H1 (cell line): Measurements from ENCODE around the gene PLEKHM1. TPM values are rescaled to one million over a fixed set of nuclear protein-coding genes. Genes with fewer than 3 reads are reported as not detected.
A peak's percentile ranks its signal among the peaks of the same experiment; 100 is the strongest.

Experiments
- BCL11A ChIP-seq, 2 experiments: IDR thresholded peaks; one replicate each; pipeline ENCODE4 v1.6.1; 2011; ENCODE audit warnings: low read depth in 2 of 2, low read length in 2 of 2, mild to moderate bottlenecking in 2 of 2
- BRCA1 ChIP-seq: IDR thresholded peaks from 2 replicates; pipeline ENCODE4 v1.6.1; 2012; ENCODE audit warnings: low read depth, low read length, improper control_type of control experiment
- CREB1 ChIP-seq: IDR thresholded peaks from 2 replicates; pipeline ENCODE4 v1.6.1; 2012; ENCODE audit warnings: inconsistent platforms
- CTBP2 ChIP-seq: IDR thresholded peaks from 2 replicates; pipeline ENCODE4 v1.7.0; 2011; ENCODE audit warnings: borderline replicate concordance, mild to moderate bottlenecking, moderate library complexity, mixed read lengths, low read length; ENCODE audit not compliant: insufficient read depth, insufficient read length
- EGR1 ChIP-seq: IDR thresholded peaks from 2 replicates; pipeline ENCODE4 v1.6.1; 2011; ENCODE audit warnings: low read depth, low read length, borderline replicate concordance
- FOSL1 ChIP-seq: IDR thresholded peaks from 2 replicates; pipeline ENCODE4 v1.6.1; 2011; ENCODE audit warnings: mild to moderate bottlenecking, low read depth, low read length, moderate library complexity; ENCODE audit not compliant: insufficient read depth
- GABPA ChIP-seq: IDR thresholded peaks from 2 replicates; pipeline ENCODE4 v1.6.1; 2011; ENCODE audit warnings: mild to moderate bottlenecking, low read length, moderate library complexity, borderline replicate concordance; ENCODE audit not compliant: insufficient read depth
- GTF2F1 ChIP-seq: IDR thresholded peaks from 2 replicates; pipeline ENCODE4 v1.6.1; 2012; ENCODE audit warnings: low read depth, low read length, improper control_type of control experiment, borderline replicate concordance
- HDAC2 ChIP-seq, 2 experiments: fragments of 300-600 bp in 1 of 2; sonication (generic) in 1 of 2; IDR thresholded peaks; 2 replicates each; pipeline ENCODE4 v1.6.1; 2011 to 2012; ENCODE audit warnings: low read depth in 2 of 2, low read length in 2 of 2, mild to moderate bottlenecking in 2 of 2, moderate library complexity in 2 of 2, borderline replicate concordance in 1 of 2, inconsistent platforms in 1 of 2
- HDAC6 ChIP-seq: IDR thresholded peaks from one replicate; pipeline ENCODE4 v1.7.1; 2012; ENCODE audit warnings: low read depth, mild to moderate bottlenecking, inconsistent platforms, low read length, moderate library complexity
- MAFK ChIP-seq: IDR thresholded peaks from 2 replicates; pipeline ENCODE4 v1.6.1; 2012; ENCODE audit warnings: low read depth, mild to moderate bottlenecking, improper control_type of control experiment, low read length
- NRF1 ChIP-seq: IDR thresholded peaks from 2 replicates; pipeline ENCODE4 v1.6.1; 2011; ENCODE audit warnings: mild to moderate bottlenecking, low read depth, low read length, improper control_type of control experiment
- POLR2AphosphoS5 ChIP-seq: IDR thresholded peaks from 2 replicates; pipeline ENCODE4 v1.6.1; 2011; ENCODE audit warnings: low read depth, low read length
- RAD21 ChIP-seq, 2 experiments: IDR thresholded peaks in 1 of 2; conservative IDR thresholded peaks in 1 of 2; 2 replicates each; pipeline ENCODE4 v1.6.1; 2011; ENCODE audit warnings: low read depth in 2 of 2, low read length in 2 of 2, improper control_type of control experiment in 1 of 2, inconsistent platforms in 1 of 2, mild to moderate bottlenecking in 1 of 2, moderate library complexity in 1 of 2
- RFX5 ChIP-seq: IDR thresholded peaks from 2 replicates; pipeline ENCODE4 v1.6.1; 2011; ENCODE audit warnings: low read depth, low read length, improper control_type of control experiment, borderline replicate concordance
- RNF2 ChIP-seq: fragments of 200-900, 300-1000 bp; sonication (generic); IDR thresholded peaks from 2 replicates; pipeline ENCODE4 v1.7.1; 2016; ENCODE audit warnings: borderline replicate concordance, low read depth, mild to moderate bottlenecking, antibody characterized with exemption, low read length; ENCODE audit not compliant: poor library complexity, severe bottlenecking; ENCODE audit errors: missing control alignments
- RXRA ChIP-seq: IDR thresholded peaks from 2 replicates; pipeline ENCODE4 v1.6.1; 2011; ENCODE audit warnings: low read depth, mild to moderate bottlenecking, low read length, moderate library complexity; ENCODE audit not compliant: insufficient read depth
- SAP30 ChIP-seq: fragments of 300-600 bp; sonication (generic); IDR thresholded peaks from 2 replicates; pipeline ENCODE4 v1.7.1; 2012; ENCODE audit warnings: low read length, moderate library complexity, mild to moderate bottlenecking, inconsistent platforms; ENCODE audit not compliant: insufficient read depth, insufficient replicate concordance
- SRF ChIP-seq: IDR thresholded peaks from 2 replicates; pipeline ENCODE4 v1.6.1; 2011; ENCODE audit warnings: mild to moderate bottlenecking, low read depth, low read length, moderate library complexity
- TAF1 ChIP-seq: IDR thresholded peaks from 2 replicates; pipeline ENCODE4 v1.6.1; 2011; ENCODE audit warnings: mild to moderate bottlenecking, low read depth, low read length
- TAF7 ChIP-seq: optimal IDR thresholded peaks from 2 replicates; pipeline ENCODE3; 2011; ENCODE audit warnings: low read depth, mild to moderate bottlenecking, inconsistent platforms, low read length, moderate library complexity, borderline replicate concordance
- TCF12 ChIP-seq: IDR thresholded peaks from 2 replicates; pipeline ENCODE4 v1.6.1; 2011; ENCODE audit warnings: low read depth, mild to moderate bottlenecking, low read length
- YY1 ChIP-seq: IDR thresholded peaks from 2 replicates; pipeline ENCODE4 v1.6.1; 2011; ENCODE audit warnings: low read depth, mild to moderate bottlenecking, low read length
- polyA plus RNA-seq, 7 experiments: library from polyadenylated mRNA; depleted of rRNA in 3 of 7; stranded (reverse) in 5 of 7; unstranded in 2 of 7; fragments of >200 nt in 5 of 7; fragments of 200-250 nt in 2 of 7; gene quantifications; 1 replicate in 5 of 7; 2 replicates in 1 of 7; 4 replicates in 1 of 7; pipeline versions ENCODE4 v1.2.1 to v1.2.3, GENCODE V29; 2011 to 2013; ENCODE audit warnings: missing spikeins in 2 of 7, mixed read lengths in 2 of 7
- total RNA-seq: library from RNA; stranded (reverse); fragmentation: NEBNext Ultra II Directional; extraction: Animal tissue kit (Norgen Biotek cat#: 25700); gene quantifications from 2 replicates; pipeline ENCODE4 v1.2.1, GENCODE V29; 2021
- TF ChIP-seq, protein P1 (sequence below): IDR thresholded peaks from 2 replicates; pipeline ENCODE4 v1.6.1; 2012; ENCODE audit warnings: inconsistent platforms

PLEKHM1 gene
- total and polyA plus RNA-seq, 2 of the 8 experiments (the other 6 are each of a cell fraction or from before 2014, with no cell fraction given): 7.6 to 17.9 TPM

DNA sequence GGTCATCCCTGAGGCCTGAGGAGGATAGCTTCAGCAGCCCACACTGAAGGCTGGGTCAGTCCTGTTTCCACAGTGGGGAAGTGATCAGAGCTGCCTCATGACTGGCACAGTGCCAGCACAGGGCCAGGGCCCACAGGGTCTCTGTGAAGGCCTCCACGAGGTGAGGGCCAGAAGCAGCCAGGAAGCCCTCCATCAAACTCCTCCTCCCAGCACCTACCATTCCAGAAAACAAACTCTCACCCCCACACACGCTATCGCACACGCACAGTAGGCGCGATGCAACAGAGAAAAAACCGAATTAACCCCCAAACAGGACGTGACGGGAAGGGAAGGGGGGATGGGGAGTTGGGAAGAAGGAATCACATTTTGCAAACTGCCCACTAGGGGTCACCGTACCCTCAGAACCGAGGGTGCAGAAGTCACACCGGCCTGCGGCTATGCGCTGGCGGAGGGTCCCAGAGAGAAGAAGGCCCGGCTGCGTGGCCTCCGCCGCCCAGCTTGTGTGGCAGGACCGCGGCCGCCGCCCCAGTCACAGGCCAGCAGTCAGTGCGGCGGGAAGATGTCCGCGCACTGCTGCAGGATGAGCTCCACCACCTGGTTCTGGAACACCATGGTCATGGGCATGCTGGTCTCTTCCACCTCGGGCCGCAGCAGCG lies 95.5 kb downstream of the PLEKHM1 start (continued):
- no peak for TF ChIP-seq EGR1
- peak; percentile 28; the same call in 1 of the 2 replicates for TF ChIP-seq BRCA1
- TF ChIP-seq SAP30: no peak
- no peak for TF ChIP-seq BCL11A (IDR thresholded peaks at IDR 0.05; ENCODE audit: low read depth in 2 of 2, low read length in 2 of 2)
- no peak for TF ChIP-seq RNF2
- peak; percentile 61; the same call in 1 of the 2 replicates for TF ChIP-seq YY1
- no peak for TF ChIP-seq POLR2AphosphoS5
- no peak for TF ChIP-seq CTBP2
- no peak for TF ChIP-seq GTF2F1
- peak; percentile 78 for TF ChIP-seq CREB1
- TF ChIP-seq RXRA: no peak
- peak; percentile 74 for TF ChIP-seq TAF7
- no peak for TF ChIP-seq SRF
- TF ChIP-seq FOSL1: no peak
- TF ChIP-seq HDAC6: no peak
- peak; percentile 68; the same call in 1 of the 2 replicates for TF ChIP-seq TAF1
- TF ChIP-seq NRF1: no peak
- no peak for TF ChIP-seq RFX5
- no peak for TF ChIP-seq MAFK
- TF ChIP-seq HDAC2 (IDR thresholded peaks at IDR 0.05; ENCODE audit: borderline replicate concordance in 1 of 2, low read depth in 2 of 2, low read length in 2 of 2): no peak
- TF ChIP-seq TCF12: 0 out of 2 replicates have a peak, but pooled peaks have one; percentile 40
- TF ChIP-seq RAD21 (IDR thresholded peaks at IDR 0.05 in 1 of 2, conservative IDR thresholded peaks at IDR 0.05 in 1 of 2; ENCODE audit: low read depth in 2 of 2, low read length in 2 of 2): peak; percentile 87 to 89
- TF ChIP-seq, protein P1, sequence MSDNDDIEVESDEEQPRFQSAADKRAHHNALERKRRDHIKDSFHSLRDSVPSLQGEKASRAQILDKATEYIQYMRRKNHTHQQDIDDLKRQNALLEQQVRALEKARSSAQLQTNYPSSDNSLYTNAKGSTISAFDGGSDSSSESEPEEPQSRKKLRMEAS: peak; percentile 56
- TF ChIP-seq GABPA: peak; percentile 78
